Kidney (tissue), 14 donors: Measurements from ENCODE around the gene GABRB1. TPM values are rescaled to one million over a fixed set of nuclear protein-coding genes. Genes with fewer than 3 reads are reported as not detected.

Experiments used
- DNase-seq, 5 donors: peaks; one replicate each; pipeline ENCODE4 v3.0.0-alpha.2; 2013 to 2020
- FAIRE-seq: peaks from 2 replicates; lab custom pipeline; 2012; peaks lifted over from hg19 to GRCh38; lab: Jason Lieb, UNC
- H3K27ac ChIP-seq, 2 donors: one replicate each; pipeline ENCODE4 v1.7.0; 2013; ENCODE audit warnings: low read depth in 2 of 2, low read length in 2 of 2, inconsistent platforms in 1 of 2
- H3K27me3 ChIP-seq: one replicate; pipeline ENCODE4 v1.7.1; 2013; ENCODE audit warnings: low read length, inconsistent platforms; ENCODE audit not compliant: control insufficient read depth, insufficient read depth
- H3K36me3 ChIP-seq, 3 donors: one replicate each; pipeline versions ENCODE4 v1.7.0 to v1.7.1; 2013; ENCODE audit warnings: low read length in 3 of 3, control low read depth in 1 of 3, inconsistent platforms in 1 of 3; ENCODE audit not compliant: insufficient read depth in 3 of 3, control insufficient read depth in 2 of 3
- H3K4me1 ChIP-seq, 3 donors: one replicate each; pipeline versions ENCODE4 v1.7.0 to v1.7.1; 2013; ENCODE audit warnings: low read length in 3 of 3, inconsistent platforms in 1 of 3, low read depth in 1 of 3; ENCODE audit not compliant: control insufficient read depth in 2 of 3, insufficient read depth in 2 of 3
- H3K4me3 ChIP-seq, 3 donors: one replicate each; pipeline versions ENCODE4 v1.7.0 to v1.8.1; 2013; ENCODE audit warnings: low read length in 3 of 3, control low read depth in 1 of 3, inconsistent platforms in 1 of 3
- H3K9ac ChIP-seq, 3 donors: one replicate each; pipeline versions ENCODE4 v1.7.0 to v1.7.1; 2013; ENCODE audit warnings: low read length in 3 of 3, control low read depth in 1 of 3, inconsistent platforms in 1 of 3
- H3K9me3 ChIP-seq, 3 donors: one replicate each; pipeline versions ENCODE4 v1.7.0 to v1.7.1; 2013; ENCODE audit warnings: low read length in 3 of 3, control low read depth in 1 of 3, inconsistent platforms in 1 of 3; ENCODE audit not compliant: control insufficient read depth in 2 of 3, insufficient read depth in 1 of 3
- intact Hi-C: fragments of 100-400 bp; cut with DNase I; formaldehyde crosslinking; loops from one replicate; pipeline ENCODE4 v1.11.1; 2022
- polyA plus RNA-seq: library from polyadenylated mRNA; stranded (reverse); fragments of 350-450 nt; fragmentation: Illumina TruSeq; extraction: RNeasy Lipid Tissue Mini Kit (QIAGEN cat#74804); gene quantifications from one replicate; pipeline ENCODE4 v1.2.3, GENCODE V29; 2014; ENCODE audit warnings: low read depth, low replicate concordance; ENCODE audit not compliant: insufficient read depth
- total RNA-seq: library from RNA; stranded (reverse); fragmentation: NEBNext Ultra II Directional; extraction: Animal tissue kit (Norgen Biotek cat#: 25700); gene quantifications from one replicate; pipeline ENCODE4 v1.2.1, GENCODE V29; 2021
- TF ChIP-seq, protein P1 (sequence below): IDR thresholded peaks from 3 replicates; pipeline ENCODE4 v1.5.1; 2012; ENCODE audit warnings: mild to moderate bottlenecking, moderate library complexity, borderline replicate concordance; ENCODE audit not compliant: insufficient read depth; ENCODE audit errors: extremely low read depth
- donor health status: control.
- donor health status: control.
- donor health status: control.
- donor health status: control.
- donor health status: control.
- donor health status: DM: yes; HTN: yes; CAD: no.
- donor health status: Normal renal cell carcinoma (clear cell type).

The GABRB1 gene
- total and polyA plus RNA-seq, 2 donors from 2014 or later = 0.79 to 0.82 TPM

- Histone ChIP-seq H3K4me1 (no peaks in the 10 kb centered on the region), H3K9me3 (no peaks in the 10 kb centered on the region), H3K9ac (no peak overlapping the region), H3K36me3 (no peaks in the 10 kb centered on the region), H3K27me3 (no peaks in the 10 kb centered on the region), H3K27ac (no peak overlapping the region), H3K4me3 (no peak overlapping the region)
- FAIRE-seq = no peak
- DNase-seq = no peak
- TF ChIP-seq, protein P1, sequence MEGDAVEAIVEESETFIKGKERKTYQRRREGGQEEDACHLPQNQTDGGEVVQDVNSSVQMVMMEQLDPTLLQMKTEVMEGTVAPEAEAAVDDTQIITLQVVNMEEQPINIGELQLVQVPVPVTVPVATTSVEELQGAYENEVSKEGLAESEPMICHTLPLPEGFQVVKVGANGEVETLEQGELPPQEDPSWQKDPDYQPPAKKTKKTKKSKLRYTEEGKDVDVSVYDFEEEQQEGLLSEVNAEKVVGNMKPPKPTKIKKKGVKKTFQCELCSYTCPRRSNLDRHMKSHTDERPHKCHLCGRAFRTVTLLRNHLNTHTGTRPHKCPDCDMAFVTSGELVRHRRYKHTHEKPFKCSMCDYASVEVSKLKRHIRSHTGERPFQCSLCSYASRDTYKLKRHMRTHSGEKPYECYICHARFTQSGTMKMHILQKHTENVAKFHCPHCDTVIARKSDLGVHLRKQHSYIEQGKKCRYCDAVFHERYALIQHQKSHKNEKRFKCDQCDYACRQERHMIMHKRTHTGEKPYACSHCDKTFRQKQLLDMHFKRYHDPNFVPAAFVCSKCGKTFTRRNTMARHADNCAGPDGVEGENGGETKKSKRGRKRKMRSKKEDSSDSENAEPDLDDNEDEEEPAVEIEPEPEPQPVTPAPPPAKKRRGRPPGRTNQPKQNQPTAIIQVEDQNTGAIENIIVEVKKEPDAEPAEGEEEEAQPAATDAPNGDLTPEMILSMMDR = no peak
- intact Hi-C loops = no loop called here
These were observed 185.9 kb downstream of the GABRB1 start for GRCh38 chr4:47217291-47217690.

GRCh38 chr4:47217884-47218283 is 186.5 kb downstream of the GABRB1 start:
- no peak for FAIRE-seq
- Histone ChIP-seq H3K9me3 (no peaks in the 10 kb centered on the region), H3K4me1 (no peaks in the 10 kb centered on the region), H3K27ac (no peak overlapping the region), H3K27me3 (no peaks in the 10 kb centered on the region), H3K9ac (no peak overlapping the region), H3K4me3 (no peak overlapping the region), H3K36me3 (no peaks in the 10 kb centered on the region)
- no peak for DNase-seq
- intact Hi-C loops = no loop called here
- TF ChIP-seq, protein P1 = no peak

DNA sequence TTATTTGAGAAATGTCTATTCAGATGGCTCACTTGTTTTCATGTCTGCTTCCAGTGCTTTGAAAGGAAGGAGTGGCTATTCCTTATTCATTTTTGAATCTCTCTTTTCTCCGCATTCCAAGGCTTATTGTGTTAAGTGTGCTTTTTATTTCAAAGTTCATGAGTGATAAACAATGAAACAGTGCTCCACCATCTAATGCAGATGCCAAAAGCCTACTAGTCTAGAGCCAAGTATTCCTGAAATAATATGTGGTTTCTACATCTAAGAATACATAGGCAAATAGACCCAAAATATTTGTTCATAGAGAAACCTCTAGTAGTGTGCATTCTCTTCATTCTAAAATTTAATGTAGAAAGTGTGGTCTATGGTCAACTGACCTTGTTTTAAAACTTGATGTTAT is 187.3 kb downstream of the GABRB1 start:
- Histone ChIP-seq H3K4me1 (no peaks in the 10 kb centered on the region), H3K4me3 (no peak overlapping the region), H3K36me3 (no peaks in the 10 kb centered on the region), H3K27me3 (no peaks in the 10 kb centered on the region), H3K27ac (no peak overlapping the region), H3K9ac (no peak overlapping the region), H3K9me3 (no peaks in the 10 kb centered on the region)
- no peak for DNase-seq
- intact Hi-C loops = no loop called here
- no peak for FAIRE-seq
- TF ChIP-seq, protein P1 = no peak

DNA sequence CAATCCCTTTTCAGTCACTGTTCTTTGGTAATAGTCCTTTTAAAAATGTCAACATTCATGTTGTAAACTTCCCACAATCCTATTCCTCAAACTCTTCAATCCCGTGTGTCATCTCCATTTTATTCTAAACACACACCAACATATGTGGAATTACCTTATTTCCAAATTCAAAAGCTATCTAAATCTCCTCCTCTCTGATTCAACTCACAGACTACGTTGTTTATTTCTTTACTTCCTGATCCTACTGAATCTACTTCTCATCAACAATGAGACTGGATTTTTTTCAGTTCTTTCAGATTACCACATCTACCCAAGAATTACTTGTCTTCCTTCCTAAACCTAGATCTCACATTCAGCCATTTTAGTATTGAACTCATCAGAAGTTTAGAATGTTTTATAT is 188.2 kb downstream of the GABRB1 start:
- no peak for FAIRE-seq
- TF ChIP-seq, protein P1 = no peak

More for the DNA sequence above, 188.2 kb downstream of the GABRB1 start:
- H3K9ac ChIP-seq = no peak overlapping the region
- intact Hi-C loops = no loop called here
- no peaks in the 10 kb centered on the region for H3K27me3 ChIP-seq
- no peak for DNase-seq
- H3K9me3 ChIP-seq = no peaks in the 10 kb centered on the region
- no peaks in the 10 kb centered on the region for H3K4me1 ChIP-seq
- no peak overlapping the region for H3K27ac ChIP-seq
- no peak overlapping the region for H3K4me3 ChIP-seq
- H3K36me3 ChIP-seq = no peaks in the 10 kb centered on the region
